ENCODE data around the gene CD320. TPM values are rescaled to one million over a fixed set of nuclear protein-coding genes. Genes with fewer than 3 reads are reported as not detected.

CD320 gene
- 21.7 and 32.7 TPM in 2 replicates for total RNA-seq

GRCh38 chr19:8307965-8308866, at the start of gene CD320:
Gene CD320, minus strand, starts transcription at chr19:8308358. Its CDS starts 68 bp downstream, at chr19:8308290.

GRCh38 chr19:8342684-8343482, 34.7 kb upstream of the CD320 start, which contains the start of gene KANK3:
Gene KANK3, minus strand, starts transcription at chr19:8343262. Its CDS starts 5,434 bp downstream, at chr19:8337828.

GRCh38 chr19:8321067-8321985, 13.2 kb upstream of the CD320 start, which contains the start of the genes NDUFA7 and RPS28:
Gene NDUFA7, minus strand, starts transcription at chr19:8321375. Its CDS starts 17 bp downstream, at chr19:8321358.
Gene RPS28, plus strand, starts transcription at chr19:8321496. Its CDS starts 35 bp downstream, at chr19:8321531.

Other genes with a start within 250 kb of the CD320 start
- gene FBN3, start 158.8 kb downstream of the CD320 start, total RNA-seq: under 0.01 TPM in 1 of 2 replicates, not detected in the other
- 3.1 and 16.1 TPM in 2 replicates for gene CERS4, start 99.0 kb downstream of the CD320 start, total RNA-seq
- gene NDUFA7, start 13.0 kb upstream of the CD320 start, total RNA-seq: 14.7 and 16.9 TPM in 2 replicates
- 276 and 664 TPM in 2 replicates for gene RPS28, start 13.1 kb upstream of the CD320 start, total RNA-seq
- 0.56 and 0.58 TPM in 2 replicates for gene KANK3, start 34.9 kb upstream of the CD320 start, total RNA-seq
- 26.1 and 132 TPM in 2 replicates for gene ANGPTL4, start 55.8 kb upstream of the CD320 start, total RNA-seq
- 29.5 and 34.7 TPM in 2 replicates for gene RAB11B, start 82.0 kb upstream of the CD320 start, total RNA-seq
- 64.0 and 167 TPM in 2 replicates for gene MARCHF2, start 104.9 kb upstream of the CD320 start, total RNA-seq
- gene HNRNPM, start 136.6 kb upstream of the CD320 start, total RNA-seq: 26.5 and 117 TPM in 2 replicates
- gene PRAM1, start 194.3 kb upstream of the CD320 start, total RNA-seq: not detected in 2 replicates
- 2.5 and 4.8 TPM in 2 replicates for gene ZNF414, start 205.8 kb upstream of the CD320 start, total RNA-seq

Data from regular cardiac myocyte (primary cell).